Esophagus squamous epithelium (tissue), 5 donors: ENCODE data around the gene C6orf163. TPM values are rescaled to one million over a fixed set of nuclear protein-coding genes. Genes with fewer than 3 reads are reported as not detected.
"Not testable (repeated sequence)": the region's sequence is repeated elsewhere in the genome, so short reads cannot be mapped to it uniquely, and the experiment has no call there.

Experiments used
- DNase-seq: peaks from one replicate; lab custom pipeline; 2025; lab: John Stamatoyannopoulos, UW
- H3K27ac ChIP-seq, 4 donors: fragments of 200-600 bp; sonication (generic); one replicate each; pipeline ENCODE4 v1.5.1; 2016 to 2019; ENCODE audit warnings: mild to moderate bottlenecking in 1 of 4
- H3K27me3 ChIP-seq, 4 donors: fragments of 200-600 bp; sonication (generic); 1 replicate in 3 of 4; 2 replicates in 1 of 4; pipeline versions ENCODE4 v1.5.1 to v1.6.0; 2017 to 2021; ENCODE audit warnings: antibody characterized with exemption in 1 of 4
- H3K36me3 ChIP-seq, 3 donors: fragments of 200-600 bp; sonication (generic); one replicate each; pipeline ENCODE4 v1.5.1; 2016 to 2019
- H3K4me1 ChIP-seq, 3 donors: fragments of 200-600 bp; sonication (generic); one replicate each; pipeline ENCODE4 v1.5.1; 2017 to 2019
- H3K4me3 ChIP-seq, 4 donors: fragments of 200-600 bp; sonication (generic); 1 replicate in 3 of 4; 2 replicates in 1 of 4; pipeline ENCODE4 v1.5.1; 2016 to 2019; ENCODE audit warnings: mild to moderate bottlenecking in 2 of 4, moderate library complexity in 1 of 4
- H3K9me3 ChIP-seq, 3 donors: fragments of 200-600 bp; sonication (generic); one replicate each; pipeline ENCODE4 v1.5.1; 2016 to 2019
- POLR2A ChIP-seq, 4 donors: fragments of 450-650 bp; IDR thresholded peaks; one replicate each; pipeline ENCODE4 v1.6.1; 2017; ENCODE audit warnings: antibody characterized with exemption in 4 of 4, mild to moderate bottlenecking in 4 of 4, moderate library complexity in 3 of 4
- WGBS, 2 donors: methylation state at CpG; one replicate each; pipeline ENCODE4 v1.1.5; 2018; 5-methylcytosine and 5-hydroxymethylcytosine counted together
- intact Hi-C: fragments of 100-400 bp; cut with DNase I; formaldehyde crosslinking; loops from one replicate; pipeline ENCODE4 v1.15.0; 2022
- total RNA-seq, 4 donors: library from RNA; depleted of rRNA; stranded (reverse); fragments of >200 nt; gene quantifications; one replicate each; pipeline ENCODE4 v1.1.0, GENCODE V29; 2016
- TF ChIP-seq, protein P1 (sequence below), 6 experiments: fragments of 450-650 bp in 4 of 6; fragments of 200-600 bp in 2 of 6; sonication (generic) in 2 of 6; IDR thresholded peaks; one replicate each; pipeline ENCODE4 v1.5.1; 2016 to 2019; ENCODE audit warnings: antibody characterized with exemption in 6 of 6, mild to moderate bottlenecking in 4 of 6, moderate library complexity in 4 of 6
- donor health status: DM: yes; HTN: yes; CAD: no.

Gene C6orf163
- total RNA-seq, 4 donors from 2014 or later = 0.35 to 3.1 (median 1.2) TPM

DNA sequence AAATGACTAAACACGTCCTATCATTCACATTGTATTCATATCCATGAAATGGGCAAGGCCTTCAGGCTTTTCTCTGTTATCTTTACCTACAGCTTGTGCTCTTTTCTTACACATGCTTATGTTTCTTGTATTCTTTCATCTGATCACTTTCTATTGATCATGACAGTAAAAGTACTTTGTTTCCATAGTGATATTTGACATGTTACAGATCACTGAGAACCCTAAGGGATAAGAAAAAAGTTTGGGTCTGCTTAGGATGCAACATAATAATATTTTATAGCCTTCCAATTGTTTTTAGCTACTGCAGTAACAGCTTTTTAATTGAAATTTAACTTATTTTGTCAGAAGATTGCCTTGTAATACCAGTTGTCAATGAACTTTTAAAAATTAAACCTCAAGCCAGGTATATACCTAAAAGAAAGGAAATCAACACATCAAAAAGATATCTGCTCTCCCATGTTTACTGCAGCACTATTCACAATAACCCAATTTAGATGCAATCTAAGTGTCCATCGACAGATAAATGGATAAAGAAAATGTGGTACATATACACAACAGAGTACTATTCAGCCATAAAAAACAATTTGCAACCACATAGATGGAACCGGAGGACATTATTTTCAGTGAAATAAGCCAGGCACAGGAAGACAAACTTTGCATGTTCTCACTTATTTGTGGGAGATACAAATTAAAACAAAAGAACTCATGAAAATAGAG is 25.2 kb upstream of the C6orf163 start:
- 85% methylated on average over 3 of the region's 3 CpGs for WGBS, 2 donors
- H3K4me3 ChIP-seq = no peak overlapping the region
- no peak overlapping the region for H3K27ac ChIP-seq
- peaks cover 0 to 24% (median 1%) of the 10 kb centered on the region in 4 donors for H3K27me3 ChIP-seq
- H3K9me3 ChIP-seq = no peaks in the 10 kb centered on the region
- intact Hi-C loops = no loop called here
- TF ChIP-seq, protein P1, sequence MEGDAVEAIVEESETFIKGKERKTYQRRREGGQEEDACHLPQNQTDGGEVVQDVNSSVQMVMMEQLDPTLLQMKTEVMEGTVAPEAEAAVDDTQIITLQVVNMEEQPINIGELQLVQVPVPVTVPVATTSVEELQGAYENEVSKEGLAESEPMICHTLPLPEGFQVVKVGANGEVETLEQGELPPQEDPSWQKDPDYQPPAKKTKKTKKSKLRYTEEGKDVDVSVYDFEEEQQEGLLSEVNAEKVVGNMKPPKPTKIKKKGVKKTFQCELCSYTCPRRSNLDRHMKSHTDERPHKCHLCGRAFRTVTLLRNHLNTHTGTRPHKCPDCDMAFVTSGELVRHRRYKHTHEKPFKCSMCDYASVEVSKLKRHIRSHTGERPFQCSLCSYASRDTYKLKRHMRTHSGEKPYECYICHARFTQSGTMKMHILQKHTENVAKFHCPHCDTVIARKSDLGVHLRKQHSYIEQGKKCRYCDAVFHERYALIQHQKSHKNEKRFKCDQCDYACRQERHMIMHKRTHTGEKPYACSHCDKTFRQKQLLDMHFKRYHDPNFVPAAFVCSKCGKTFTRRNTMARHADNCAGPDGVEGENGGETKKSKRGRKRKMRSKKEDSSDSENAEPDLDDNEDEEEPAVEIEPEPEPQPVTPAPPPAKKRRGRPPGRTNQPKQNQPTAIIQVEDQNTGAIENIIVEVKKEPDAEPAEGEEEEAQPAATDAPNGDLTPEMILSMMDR (IDR thresholded peaks at IDR 0.05) = no peak
- TF ChIP-seq POLR2A (IDR thresholded peaks at IDR 0.05) = no peak
- peaks cover 0 to 11% (median 4%) of the 10 kb centered on the region in 3 donors for H3K4me1 ChIP-seq
- no peaks in the 10 kb centered on the region for H3K36me3 ChIP-seq
- no peak for DNase-seq

DNA sequence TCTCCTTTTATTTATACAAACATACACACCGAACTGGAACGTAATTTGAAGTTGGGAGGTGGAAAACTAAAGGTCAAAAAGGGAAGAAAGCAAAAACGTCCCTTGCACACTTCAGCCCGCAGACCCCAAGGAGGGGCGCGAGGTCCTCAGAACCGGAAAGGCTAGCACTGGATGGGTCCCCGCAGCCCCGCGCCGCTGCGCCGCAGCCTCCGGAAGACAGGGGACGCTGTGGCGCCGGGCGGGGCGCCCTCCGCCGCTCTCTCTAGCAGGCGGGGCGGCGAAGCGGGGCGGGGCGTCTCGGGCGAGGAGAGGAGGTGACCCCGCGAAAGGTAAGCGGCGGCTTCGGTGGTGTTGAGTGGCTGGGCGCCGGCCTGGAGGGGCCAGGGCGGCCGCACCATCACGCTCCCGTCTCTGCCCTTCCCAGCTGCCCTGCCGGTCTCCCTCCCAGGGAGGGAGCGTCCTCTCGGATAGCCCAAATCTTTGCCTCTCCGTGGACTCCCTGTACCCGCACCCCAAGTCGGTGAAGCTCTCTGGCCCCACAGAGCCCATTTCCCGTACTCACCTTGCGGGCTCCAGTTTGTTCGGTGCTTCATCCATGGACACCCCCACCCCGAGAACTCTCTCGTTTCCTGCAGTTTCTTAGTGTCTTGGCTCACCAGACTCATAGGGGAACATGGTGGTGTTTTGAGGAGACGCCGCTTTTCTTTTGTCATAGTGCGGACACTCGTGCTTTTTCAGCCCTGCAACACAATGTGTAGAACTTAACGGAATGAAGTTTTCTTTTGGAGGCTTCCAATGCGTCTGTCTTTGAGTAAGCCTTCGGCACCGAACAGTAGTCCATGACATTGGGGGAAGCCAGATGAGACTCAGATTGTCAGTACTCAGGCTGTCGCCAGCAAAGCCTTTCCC is 22.1 kb upstream of the C6orf163 start, which contains the start of gene SMIM8:
SMIM8 (plus strand) TSS at position 285 of the 909 bp plus-strand sequence. CDS start 14,444 bp downstream, outside the sequence.
- Histone ChIP-seq H3K4me1 (peaks cover 0 to 11% (median 4%) of the 10 kb centered on the region in 3 donors), H3K27me3 (no peaks in the 10 kb centered on the region), H3K9me3 (no peaks in the 10 kb centered on the region), H3K36me3 (no peaks in the 10 kb centered on the region), H3K27ac (peak within 1 kb of the TSS; percentile 74 to 87 (median 84)), H3K4me3 (peak within 1 kb of the TSS; percentile 63 to 90 (median 80))
- 1% methylated on average over 36 to 60 of the region's 60 CpGs for WGBS, 2 donors
- TF ChIP-seq POLR2A (IDR thresholded peaks at IDR 0.05) = peak in 2 of 4 donors; percentile 10 to 31
- TF ChIP-seq, protein P1 (IDR thresholded peaks at IDR 0.05) = peak; percentile 95 to 99 (median 98)
- peak; percentile 21 for DNase-seq
- intact Hi-C loops = no loop called here

DNA sequence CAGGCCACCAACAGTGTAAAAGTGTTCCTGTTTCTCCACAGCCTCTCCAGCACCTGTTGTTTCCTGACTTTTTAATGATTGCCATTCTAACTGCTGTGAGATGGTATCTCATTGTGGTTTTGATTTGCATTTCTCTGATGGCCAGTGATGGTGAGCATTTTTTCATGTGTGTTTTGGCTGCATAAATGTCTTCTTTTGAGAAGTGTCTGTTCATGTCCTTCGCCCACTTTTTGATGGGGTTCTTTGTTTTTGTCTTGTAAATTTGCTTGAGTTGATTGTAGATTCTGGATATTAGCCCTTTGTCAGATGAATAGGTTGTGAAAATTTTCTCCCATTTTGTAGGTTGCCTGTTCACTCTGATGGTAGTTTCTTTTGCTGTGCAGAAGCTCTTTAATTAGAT is 20.7 kb upstream of the C6orf163 start:
- H3K27me3 ChIP-seq, DNase-seq, H3K36me3 ChIP-seq, H3K9me3 ChIP-seq, H3K27ac ChIP-seq, H3K4me3 ChIP-seq, intact Hi-C loops: not testable (repeated sequence)
- H3K4me1 ChIP-seq = peaks cover 0 to 11% (median 4%) of the 10 kb centered on the region in 3 donors
- WGBS, 2 donors = 100% methylated on average over 1 of the region's 1 CpG

DNA sequence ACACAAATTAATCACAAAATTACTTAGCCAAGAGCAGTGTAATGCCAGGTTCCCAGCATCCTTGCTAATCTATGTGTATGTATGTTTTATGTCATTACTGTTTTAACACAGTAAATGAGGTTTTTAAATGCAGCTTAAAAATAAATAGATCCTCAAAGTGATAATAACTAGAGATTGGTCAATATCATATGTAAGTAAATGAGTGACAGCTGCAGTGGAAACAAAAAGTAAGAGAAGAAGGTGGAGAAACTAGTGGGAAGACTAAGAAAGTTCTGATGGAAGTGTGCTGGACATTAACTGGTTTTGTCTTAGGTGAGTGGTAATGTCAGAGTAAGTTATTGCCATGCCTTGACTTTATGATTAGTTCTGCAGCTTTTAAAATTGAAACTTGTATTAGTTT is 13.7 kb upstream of the C6orf163 start:
- H3K4me3 ChIP-seq = no peak overlapping the region
- no peaks in the 10 kb centered on the region for H3K9me3 ChIP-seq
- TF ChIP-seq, protein P1 (IDR thresholded peaks at IDR 0.05) = no peak
- no peak for TF ChIP-seq POLR2A (IDR thresholded peaks at IDR 0.05)
- H3K27ac ChIP-seq = no peak overlapping the region
- no peaks in the 10 kb centered on the region for H3K27me3 ChIP-seq
- intact Hi-C loops = no loop called here
- H3K36me3 ChIP-seq = no peaks in the 10 kb centered on the region
- no peak for DNase-seq
- peaks cover 0 to 8% (median 0%) of the 10 kb centered on the region in 3 donors for H3K4me1 ChIP-seq

DNA sequence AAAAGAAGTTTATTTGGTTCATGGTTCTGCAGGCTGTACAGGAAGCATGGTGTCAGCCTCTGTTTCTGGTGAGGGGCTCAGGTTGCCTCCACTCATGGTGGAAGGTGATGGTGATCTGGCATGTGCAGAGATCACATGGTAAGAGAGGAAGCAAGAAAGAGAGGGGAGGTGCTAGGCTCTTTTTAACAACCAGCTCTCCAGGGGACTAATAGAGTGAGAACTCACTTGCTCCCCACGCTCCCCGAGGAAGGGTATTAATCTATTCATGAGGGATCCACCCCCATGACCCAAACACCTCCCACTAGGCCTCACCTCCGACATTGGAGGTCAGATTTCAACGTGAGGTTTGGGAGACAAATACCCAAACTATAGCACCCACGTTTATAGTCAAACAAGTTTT is 11.6 kb upstream of the C6orf163 start:
- no peak for DNase-seq
- TF ChIP-seq, protein P1 (IDR thresholded peaks at IDR 0.05) = no peak
- no peak for TF ChIP-seq POLR2A (IDR thresholded peaks at IDR 0.05)
- peaks cover 0 to 8% (median 0%) of the 10 kb centered on the region in 3 donors for H3K4me1 ChIP-seq
- no peak overlapping the region for H3K27ac ChIP-seq
- H3K4me3 ChIP-seq = no peak overlapping the region
- H3K36me3 ChIP-seq = no peaks in the 10 kb centered on the region
- WGBS, 2 donors = 66 to 76% methylated on average over 3 to 5 of the region's 5 CpGs
- no peaks in the 10 kb centered on the region for H3K9me3 ChIP-seq
- intact Hi-C loops = no loop called here
- no peaks in the 10 kb centered on the region for H3K27me3 ChIP-seq
